Measurements from ENCODE around the gene TDRD9.

DNA sequence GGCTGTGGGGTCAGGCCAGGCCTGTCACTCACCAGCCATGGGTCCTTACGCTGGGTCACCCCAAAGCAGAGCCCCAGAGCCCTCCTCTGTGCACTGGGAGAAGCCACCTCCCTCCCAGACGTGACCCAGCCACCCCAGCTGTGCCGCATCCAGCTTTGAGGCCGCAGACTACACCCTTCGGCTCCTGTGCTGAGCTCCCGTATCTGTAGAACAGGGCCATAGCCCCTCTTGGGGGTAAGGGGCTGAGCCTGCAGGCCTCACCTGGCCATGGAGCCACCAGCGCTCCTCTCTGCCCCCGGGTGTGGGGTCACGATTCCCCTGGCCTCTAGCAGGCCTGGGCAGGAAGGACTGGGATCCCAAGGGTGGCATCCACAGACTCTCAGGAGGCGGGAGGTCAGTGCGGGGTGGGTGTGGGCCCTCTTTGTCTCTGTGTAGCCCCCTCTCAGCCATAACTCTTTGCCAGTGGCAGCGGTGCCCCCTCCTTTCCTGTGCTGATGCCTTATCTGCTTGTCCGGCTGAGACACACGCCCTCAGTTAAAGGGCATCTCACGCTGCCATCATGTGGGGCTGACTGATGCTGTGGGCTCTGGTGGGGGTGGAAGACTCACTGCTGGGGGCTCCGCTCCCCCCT lies 173.5 kb downstream of the TDRD9 start:
- TF ChIP-seq, protein P1, sequence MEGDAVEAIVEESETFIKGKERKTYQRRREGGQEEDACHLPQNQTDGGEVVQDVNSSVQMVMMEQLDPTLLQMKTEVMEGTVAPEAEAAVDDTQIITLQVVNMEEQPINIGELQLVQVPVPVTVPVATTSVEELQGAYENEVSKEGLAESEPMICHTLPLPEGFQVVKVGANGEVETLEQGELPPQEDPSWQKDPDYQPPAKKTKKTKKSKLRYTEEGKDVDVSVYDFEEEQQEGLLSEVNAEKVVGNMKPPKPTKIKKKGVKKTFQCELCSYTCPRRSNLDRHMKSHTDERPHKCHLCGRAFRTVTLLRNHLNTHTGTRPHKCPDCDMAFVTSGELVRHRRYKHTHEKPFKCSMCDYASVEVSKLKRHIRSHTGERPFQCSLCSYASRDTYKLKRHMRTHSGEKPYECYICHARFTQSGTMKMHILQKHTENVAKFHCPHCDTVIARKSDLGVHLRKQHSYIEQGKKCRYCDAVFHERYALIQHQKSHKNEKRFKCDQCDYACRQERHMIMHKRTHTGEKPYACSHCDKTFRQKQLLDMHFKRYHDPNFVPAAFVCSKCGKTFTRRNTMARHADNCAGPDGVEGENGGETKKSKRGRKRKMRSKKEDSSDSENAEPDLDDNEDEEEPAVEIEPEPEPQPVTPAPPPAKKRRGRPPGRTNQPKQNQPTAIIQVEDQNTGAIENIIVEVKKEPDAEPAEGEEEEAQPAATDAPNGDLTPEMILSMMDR (IDR thresholded peaks at IDR 0.05 in 4 of 5, conservative IDR thresholded peaks at IDR 0.05 in 1 of 5): no peak
- TF ChIP-seq POLR2A (IDR thresholded peaks at IDR 0.05): no peak
